Urinary bladder (tissue), 4 donors: ENCODE data around the gene SLX9. TPM values are rescaled to one million over a fixed set of nuclear protein-coding genes. Genes with fewer than 3 reads are reported as not detected.
"Not testable (repeated sequence)": the region's sequence is repeated elsewhere in the genome, so short reads cannot be mapped to it uniquely, and the experiment has no call there.

ENCODE experiments used
- DNase-seq: peaks from one replicate; pipeline ENCODE4 v3.0.0-alpha.2; 2015; ENCODE audit errors: extremely low spot score
- H3K27ac ChIP-seq: one replicate; pipeline ENCODE4 v1.5.1; 2013; ENCODE audit warnings: low read depth, mild to moderate bottlenecking, moderate library complexity
- H3K36me3 ChIP-seq: one replicate; pipeline ENCODE4 v1.6.1; 2013; ENCODE audit warnings: mild to moderate bottlenecking, moderate library complexity; ENCODE audit not compliant: insufficient read depth
- H3K4me1 ChIP-seq: one replicate; pipeline ENCODE4 v1.6.1; 2013; ENCODE audit warnings: mild to moderate bottlenecking, moderate library complexity; ENCODE audit not compliant: insufficient read depth
- H3K4me3 ChIP-seq: one replicate; pipeline ENCODE4 v1.5.1; 2013; ENCODE audit warnings: low read depth, low read length
- WGBS: extraction: QIAGEN DNeasy Blood & Tissue Kit; methylation state at CpG from one replicate; pipeline ENCODE4 v1.1.7; 2013; 5-methylcytosine and 5-hydroxymethylcytosine counted together
- polyA plus RNA-seq: library from polyadenylated mRNA; stranded (reverse); fragments of 200-250 nt; gene quantifications from one replicate; pipeline ENCODE4 v1.2.3, GENCODE V29; 2013
- total RNA-seq: library from RNA; depleted of rRNA; stranded (reverse); fragments of >200 nt; gene quantifications from one replicate; pipeline ENCODE4 v1.2.3, GENCODE V29; 2014
- donor health status: healthy with polysubstance abuse.
- donor health status: healthy.

The SLX9 gene
- total and polyA plus RNA-seq, 2 donors = 7.1 to 35.7 TPM

GRCh38 chr21:45024516-45024915 is 84.7 kb downstream of the SLX9 start:
- H3K36me3 ChIP-seq, H3K4me3 ChIP-seq, H3K4me1 ChIP-seq, DNase-seq, H3K27ac ChIP-seq: not testable (repeated sequence)
- WGBS = 96% methylated on average over 4 of the region's 4 CpGs

- 91% methylated on average over 22 of the region's 22 CpGs for WGBS
- H3K27ac ChIP-seq = no peak overlapping the region
- no peak overlapping the region for H3K4me3 ChIP-seq
- DNase-seq = no peak
- no peaks in the 10 kb centered on the region for H3K36me3 ChIP-seq
- H3K4me1 ChIP-seq = no peaks in the 10 kb centered on the region
These were observed 86.4 kb downstream of the SLX9 start for GRCh38 chr21:45026066-45026745.

Other genes starting within 250 kb of the SLX9 start
- not detected for gene KRTAP10-12, start 242.9 kb upstream of the SLX9 start, total RNA-seq
- not detected for gene KRTAP10-12, start 242.9 kb upstream of the SLX9 start, polyA plus RNA-seq
- gene TSPEAR, start 228.5 kb upstream of the SLX9 start, total RNA-seq = 0.21 TPM
- 0.03 TPM for gene TSPEAR, start 228.5 kb upstream of the SLX9 start, polyA plus RNA-seq
- 75.9 TPM for gene UBE2G2, start 138.2 kb upstream of the SLX9 start, total RNA-seq
- gene UBE2G2, start 138.2 kb upstream of the SLX9 start, polyA plus RNA-seq = 65.4 TPM
- gene SUMO3, start 122.0 kb upstream of the SLX9 start, total RNA-seq = 33.7 TPM
- 84.2 TPM for gene SUMO3, start 122.0 kb upstream of the SLX9 start, polyA plus RNA-seq
- gene PTTG1IP, start 66.3 kb upstream of the SLX9 start, total RNA-seq = 154 TPM
- 233 TPM for gene PTTG1IP, start 66.3 kb upstream of the SLX9 start, polyA plus RNA-seq
- 20.8 TPM for gene ITGB2, start 19.1 kb upstream of the SLX9 start, total RNA-seq
- 39.9 TPM for gene ITGB2, start 19.1 kb upstream of the SLX9 start, polyA plus RNA-seq
- gene ADARB1, start 134.6 kb downstream of the SLX9 start, total RNA-seq = 35.3 TPM
- 79.8 TPM for gene ADARB1, start 134.6 kb downstream of the SLX9 start, polyA plus RNA-seq